Activated naive CD4-positive, alpha-beta T cell treated with anti-CD3 and anti-CD28 coated beads, Interleukin-2, amount 50 U/mL, for 16 hours (primary cell): ENCODE data around the gene USP24.
A peak's percentile ranks its signal among the peaks of the same experiment; 100 is the strongest.
"Not testable (repeated sequence)": the region's sequence is repeated elsewhere in the genome, so short reads cannot be mapped to it uniquely, and the experiment has no call there.

Experiments
- DNase-seq: peaks from one replicate; pipeline ENCODE4 v3.0.0-alpha.2; 2020

USP24 gene

GRCh38 chr1:55031098-55031497 is 184.1 kb downstream of the USP24 start:
- not testable (repeated sequence) for DNase-seq

GRCh38 chr1:55026682-55027081 is 188.5 kb downstream of the USP24 start:
- DNase-seq, result not testable (repeated sequence)

GRCh38 chr1:55024163-55024562 is 191.0 kb downstream of the USP24 start:
- DNase-seq, result not testable (repeated sequence)

- DNase-seq, result peak; percentile 63
These were observed 193.1 kb downstream of the USP24 start for GRCh38 chr1:55021942-55022546.

- no peak for DNase-seq
These were observed 196.8 kb downstream of the USP24 start for GRCh38 chr1:55018395-55018794.
